HL-60 (cell line): ENCODE data around the gene RALY.
A peak's percentile ranks its signal among the peaks of the same experiment; 100 is the strongest.

Experiments used
- DNase-seq, 2 experiments: peaks; one replicate each; pipeline ENCODE4 v3.0.0-alpha.2; 2010 to 2020; ENCODE audit warnings: low read depth in 1 of 2, low spot score in 1 of 2
- H3K27ac ChIP-seq: fragments of 250-450 bp; sonication (Bioruptor Pico); replicated peaks from 2 replicates; pipeline ENCODE4 v1.5.1; 2020; ENCODE audit warnings: mild to moderate bottlenecking, moderate library complexity
- H3K27me3 ChIP-seq: fragments of 250-450 bp; sonication (Bioruptor Pico); 2 replicates; pipeline ENCODE4 v1.5.1; 2021; ENCODE audit warnings: mild to moderate bottlenecking, moderate library complexity; ENCODE audit not compliant: insufficient read depth, poor library complexity, severe bottlenecking
- H3K4me3 ChIP-seq: replicated peaks from 2 replicates; pipeline ENCODE4 v1.5.1; 2011; ENCODE audit warnings: mild to moderate bottlenecking, control low read depth, low read length; ENCODE audit not compliant: insufficient read depth
- GABPA ChIP-seq: IDR thresholded peaks from 2 replicates; pipeline ENCODE4 v1.6.1; 2012; ENCODE audit warnings: low read depth
- POLR2AphosphoS5 ChIP-seq: IDR thresholded peaks from 2 replicates; pipeline ENCODE4 v1.6.1; 2012; ENCODE audit warnings: low read depth
- SPI1 ChIP-seq: IDR thresholded peaks from 2 replicates; pipeline ENCODE4 v1.6.1; 2012; ENCODE audit warnings: low read depth, mild to moderate bottlenecking, borderline replicate concordance
- TF ChIP-seq, protein P1 (sequence below): IDR thresholded peaks from 2 replicates; pipeline ENCODE4 v1.6.1; 2012; ENCODE audit warnings: low read depth; ENCODE audit not compliant: insufficient replicate concordance
- TF ChIP-seq, protein P2 (sequence below): IDR thresholded peaks from one replicate; pipeline ENCODE4 v1.5.1; 2011; ENCODE audit warnings: low read length, control low read depth, inconsistent platforms; ENCODE audit not compliant: insufficient read depth

The RALY gene

DNA sequence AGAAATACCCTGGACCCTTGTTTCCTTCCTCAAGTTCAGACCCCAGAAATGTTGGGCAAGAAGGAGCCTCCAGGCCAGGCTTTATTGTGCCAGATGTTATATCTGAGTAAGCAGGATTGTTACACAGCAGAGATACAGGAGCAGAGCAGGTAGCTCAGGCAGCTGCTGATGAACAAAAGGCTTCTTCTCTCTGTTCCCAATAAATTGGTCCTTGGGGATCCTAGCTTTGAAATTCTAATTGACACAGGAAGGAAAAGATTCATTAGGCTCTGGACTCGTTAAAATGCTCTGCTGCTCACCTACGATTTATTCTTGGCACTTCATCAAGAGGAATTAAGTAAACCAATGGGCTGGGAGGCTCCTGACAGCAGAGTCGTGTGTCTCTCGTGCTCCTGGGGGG is 54.2 kb downstream of the RALY start:
- TF ChIP-seq, protein P1, sequence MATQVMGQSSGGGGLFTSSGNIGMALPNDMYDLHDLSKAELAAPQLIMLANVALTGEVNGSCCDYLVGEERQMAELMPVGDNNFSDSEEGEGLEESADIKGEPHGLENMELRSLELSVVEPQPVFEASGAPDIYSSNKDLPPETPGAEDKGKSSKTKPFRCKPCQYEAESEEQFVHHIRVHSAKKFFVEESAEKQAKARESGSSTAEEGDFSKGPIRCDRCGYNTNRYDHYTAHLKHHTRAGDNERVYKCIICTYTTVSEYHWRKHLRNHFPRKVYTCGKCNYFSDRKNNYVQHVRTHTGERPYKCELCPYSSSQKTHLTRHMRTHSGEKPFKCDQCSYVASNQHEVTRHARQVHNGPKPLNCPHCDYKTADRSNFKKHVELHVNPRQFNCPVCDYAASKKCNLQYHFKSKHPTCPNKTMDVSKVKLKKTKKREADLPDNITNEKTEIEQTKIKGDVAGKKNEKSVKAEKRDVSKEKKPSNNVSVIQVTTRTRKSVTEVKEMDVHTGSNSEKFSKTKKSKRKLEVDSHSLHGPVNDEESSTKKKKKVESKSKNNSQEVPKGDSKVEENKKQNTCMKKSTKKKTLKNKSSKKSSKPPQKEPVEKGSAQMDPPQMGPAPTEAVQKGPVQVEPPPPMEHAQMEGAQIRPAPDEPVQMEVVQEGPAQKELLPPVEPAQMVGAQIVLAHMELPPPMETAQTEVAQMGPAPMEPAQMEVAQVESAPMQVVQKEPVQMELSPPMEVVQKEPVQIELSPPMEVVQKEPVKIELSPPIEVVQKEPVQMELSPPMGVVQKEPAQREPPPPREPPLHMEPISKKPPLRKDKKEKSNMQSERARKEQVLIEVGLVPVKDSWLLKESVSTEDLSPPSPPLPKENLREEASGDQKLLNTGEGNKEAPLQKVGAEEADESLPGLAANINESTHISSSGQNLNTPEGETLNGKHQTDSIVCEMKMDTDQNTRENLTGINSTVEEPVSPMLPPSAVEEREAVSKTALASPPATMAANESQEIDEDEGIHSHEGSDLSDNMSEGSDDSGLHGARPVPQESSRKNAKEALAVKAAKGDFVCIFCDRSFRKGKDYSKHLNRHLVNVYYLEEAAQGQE = no peak
- TF ChIP-seq SPI1 = no peak
- no peak for TF ChIP-seq GABPA
- TF ChIP-seq, protein P2, sequence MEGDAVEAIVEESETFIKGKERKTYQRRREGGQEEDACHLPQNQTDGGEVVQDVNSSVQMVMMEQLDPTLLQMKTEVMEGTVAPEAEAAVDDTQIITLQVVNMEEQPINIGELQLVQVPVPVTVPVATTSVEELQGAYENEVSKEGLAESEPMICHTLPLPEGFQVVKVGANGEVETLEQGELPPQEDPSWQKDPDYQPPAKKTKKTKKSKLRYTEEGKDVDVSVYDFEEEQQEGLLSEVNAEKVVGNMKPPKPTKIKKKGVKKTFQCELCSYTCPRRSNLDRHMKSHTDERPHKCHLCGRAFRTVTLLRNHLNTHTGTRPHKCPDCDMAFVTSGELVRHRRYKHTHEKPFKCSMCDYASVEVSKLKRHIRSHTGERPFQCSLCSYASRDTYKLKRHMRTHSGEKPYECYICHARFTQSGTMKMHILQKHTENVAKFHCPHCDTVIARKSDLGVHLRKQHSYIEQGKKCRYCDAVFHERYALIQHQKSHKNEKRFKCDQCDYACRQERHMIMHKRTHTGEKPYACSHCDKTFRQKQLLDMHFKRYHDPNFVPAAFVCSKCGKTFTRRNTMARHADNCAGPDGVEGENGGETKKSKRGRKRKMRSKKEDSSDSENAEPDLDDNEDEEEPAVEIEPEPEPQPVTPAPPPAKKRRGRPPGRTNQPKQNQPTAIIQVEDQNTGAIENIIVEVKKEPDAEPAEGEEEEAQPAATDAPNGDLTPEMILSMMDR = no peak
- TF ChIP-seq POLR2AphosphoS5 = no peak
- H3K4me3 ChIP-seq = no peak overlapping the region
- no peak for DNase-seq
- no peak overlapping the region for H3K27ac ChIP-seq
- H3K27me3 ChIP-seq = no peaks in the 10 kb centered on the region

DNA sequence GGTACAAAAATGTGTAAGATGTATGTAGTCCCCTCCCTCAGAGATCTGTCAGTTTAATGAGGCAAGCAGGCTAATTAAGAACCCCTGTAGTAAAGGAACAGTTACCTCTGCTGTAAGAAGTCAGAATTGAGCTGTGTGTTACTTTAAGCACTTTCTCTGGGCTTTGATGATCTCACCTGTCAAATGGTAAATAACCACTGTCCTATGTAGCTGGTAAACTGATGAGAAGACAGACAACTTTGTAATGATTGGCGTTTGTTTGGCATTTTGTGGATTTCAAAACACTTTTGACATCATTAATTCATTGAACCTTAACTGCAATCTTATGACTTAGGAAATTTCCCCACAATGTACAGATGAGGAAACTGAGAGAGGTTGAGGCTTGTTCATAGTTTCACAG is 55.7 kb downstream of the RALY start:
- Histone ChIP-seq H3K4me3 (no peak overlapping the region), H3K27me3 (no peaks in the 10 kb centered on the region), H3K27ac (no peak overlapping the region)
- no peak for TF ChIP-seq GABPA
- no peak for TF ChIP-seq SPI1
- no peak for TF ChIP-seq POLR2AphosphoS5
- TF ChIP-seq, protein P1 = no peak
- TF ChIP-seq, protein P2 = no peak
- DNase-seq = no peak

DNA sequence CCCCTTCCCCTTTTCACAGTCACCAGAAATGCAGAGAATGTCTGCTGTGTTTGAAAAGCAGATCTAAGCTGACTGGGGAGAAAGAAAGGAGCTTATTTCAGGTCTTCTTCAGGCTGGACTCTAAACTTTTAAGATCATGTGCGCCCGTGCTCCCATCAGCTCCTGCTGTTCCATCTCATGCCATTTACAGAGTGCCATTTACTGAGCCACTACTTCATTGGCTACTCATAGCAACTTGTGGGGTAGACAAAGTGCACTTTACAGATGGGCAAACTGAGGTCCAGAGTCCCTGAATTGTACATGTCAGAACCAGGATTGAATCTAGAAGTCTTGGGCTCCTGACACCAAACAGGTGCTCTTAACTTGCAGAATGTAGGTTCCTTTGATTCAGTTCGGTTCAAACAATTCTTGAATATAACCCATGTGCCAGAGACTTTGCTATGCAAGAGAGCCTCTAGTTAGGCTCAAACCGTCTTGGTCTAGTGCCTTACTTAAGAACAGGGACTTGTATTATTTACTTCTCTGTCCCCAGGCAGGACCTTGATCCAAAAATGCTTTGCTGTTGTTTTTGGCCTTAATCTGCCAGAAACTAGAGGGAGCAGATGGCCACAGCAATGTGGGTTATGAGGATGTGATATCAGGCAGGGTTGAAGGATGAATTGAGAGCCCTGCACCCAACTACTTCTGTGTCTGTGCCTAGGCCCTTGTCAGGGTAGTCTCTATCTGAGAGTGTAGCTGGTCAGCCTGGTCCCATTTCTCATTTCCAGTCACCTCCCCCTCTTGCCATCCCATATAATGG is 56.4 kb downstream of the RALY start:
- TF ChIP-seq GABPA (no peak), SPI1 (0 out of 2 replicates have a peak, but pooled peaks have one; percentile 4)
- no peaks in the 10 kb centered on the region for H3K27me3 ChIP-seq
- DNase-seq = no peak
- H3K4me3 ChIP-seq = no peak overlapping the region
- no peak overlapping the region for H3K27ac ChIP-seq

DNA sequence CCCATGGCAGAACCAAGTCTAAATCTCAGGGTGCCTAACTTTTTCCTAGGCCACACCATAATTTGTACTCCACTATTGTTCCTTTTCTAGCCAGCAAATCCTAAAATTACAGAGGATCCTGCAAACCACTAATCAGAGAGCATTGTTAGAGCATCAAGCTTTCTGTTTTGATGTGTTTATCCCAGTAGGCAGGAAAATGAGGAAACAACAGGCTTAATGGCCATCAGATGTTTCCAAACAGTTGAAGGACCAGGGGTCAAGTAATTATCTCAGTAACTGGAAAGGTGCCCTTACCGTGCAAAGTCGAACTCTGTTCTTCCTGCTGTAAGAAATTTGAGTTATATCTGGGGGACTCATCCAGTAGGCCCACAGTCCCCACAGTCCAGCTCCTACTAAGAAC is 58.7 kb downstream of the RALY start:
- H3K27ac ChIP-seq = no peak overlapping the region
- TF ChIP-seq POLR2AphosphoS5 (no peak), SPI1 (no peak)
- TF ChIP-seq, protein P1 = no peak
- TF ChIP-seq, protein P2 = no peak
- no peak overlapping the region for H3K4me3 ChIP-seq
- no peak for DNase-seq
- no peaks in the 10 kb centered on the region for H3K27me3 ChIP-seq
